Measurements from ENCODE around the gene DCDC2C. TPM values are rescaled to one million over a fixed set of nuclear protein-coding genes. Genes with fewer than 3 reads are reported as not detected.

DCDC2C gene
- total and polyA plus RNA-seq, 8 donors, result not detected

DNA sequence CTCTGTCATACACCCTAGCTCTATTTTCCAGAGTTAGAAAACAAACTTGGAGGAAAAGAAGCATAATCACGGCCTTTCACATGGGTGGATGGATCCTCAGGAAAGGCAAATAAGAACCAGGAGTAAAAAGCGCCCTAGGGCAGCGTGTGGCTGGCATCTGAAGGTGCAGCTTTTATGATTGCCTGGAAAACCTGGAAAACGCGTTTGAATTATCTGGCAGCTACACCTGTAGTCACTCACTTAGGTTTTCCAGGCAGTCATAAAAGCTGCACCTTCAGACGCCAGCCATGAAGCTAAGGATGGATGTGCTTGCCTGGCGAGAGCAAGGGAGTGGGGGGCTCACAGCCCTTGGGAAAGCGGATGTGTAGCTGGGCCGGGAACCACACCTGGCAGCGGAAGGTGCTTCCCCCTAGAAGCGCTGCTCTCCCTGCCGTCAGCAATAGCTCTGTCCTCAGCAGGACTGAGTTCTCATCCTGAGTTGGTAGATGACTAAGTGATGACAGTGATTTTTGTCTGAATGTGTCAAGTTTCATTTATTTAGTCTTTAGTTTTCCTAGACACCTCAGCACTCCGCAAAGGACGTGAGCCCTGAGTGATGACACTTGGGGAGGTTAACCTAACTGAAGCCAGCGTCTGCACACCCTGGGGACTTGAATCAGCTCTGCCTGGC is 82.0 kb downstream of the DCDC2C start:
- Histone ChIP-seq H3K4me3 (no peak overlapping the region), H3K27ac (no peak overlapping the region), H3K27me3 (no peaks in the 10 kb centered on the region), H3K36me3 (no peaks in the 10 kb centered on the region), H3K9me3 (no peaks in the 10 kb centered on the region), H3K4me1 (no peaks in the 10 kb centered on the region)
- TF ChIP-seq, protein P1, sequence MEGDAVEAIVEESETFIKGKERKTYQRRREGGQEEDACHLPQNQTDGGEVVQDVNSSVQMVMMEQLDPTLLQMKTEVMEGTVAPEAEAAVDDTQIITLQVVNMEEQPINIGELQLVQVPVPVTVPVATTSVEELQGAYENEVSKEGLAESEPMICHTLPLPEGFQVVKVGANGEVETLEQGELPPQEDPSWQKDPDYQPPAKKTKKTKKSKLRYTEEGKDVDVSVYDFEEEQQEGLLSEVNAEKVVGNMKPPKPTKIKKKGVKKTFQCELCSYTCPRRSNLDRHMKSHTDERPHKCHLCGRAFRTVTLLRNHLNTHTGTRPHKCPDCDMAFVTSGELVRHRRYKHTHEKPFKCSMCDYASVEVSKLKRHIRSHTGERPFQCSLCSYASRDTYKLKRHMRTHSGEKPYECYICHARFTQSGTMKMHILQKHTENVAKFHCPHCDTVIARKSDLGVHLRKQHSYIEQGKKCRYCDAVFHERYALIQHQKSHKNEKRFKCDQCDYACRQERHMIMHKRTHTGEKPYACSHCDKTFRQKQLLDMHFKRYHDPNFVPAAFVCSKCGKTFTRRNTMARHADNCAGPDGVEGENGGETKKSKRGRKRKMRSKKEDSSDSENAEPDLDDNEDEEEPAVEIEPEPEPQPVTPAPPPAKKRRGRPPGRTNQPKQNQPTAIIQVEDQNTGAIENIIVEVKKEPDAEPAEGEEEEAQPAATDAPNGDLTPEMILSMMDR (IDR thresholded peaks at IDR 0.05), result no peak
- ATAC-seq (no peak), DNase-seq (no peak)
- intact Hi-C loops (cut with DNase I), result no loop called here

DNA sequence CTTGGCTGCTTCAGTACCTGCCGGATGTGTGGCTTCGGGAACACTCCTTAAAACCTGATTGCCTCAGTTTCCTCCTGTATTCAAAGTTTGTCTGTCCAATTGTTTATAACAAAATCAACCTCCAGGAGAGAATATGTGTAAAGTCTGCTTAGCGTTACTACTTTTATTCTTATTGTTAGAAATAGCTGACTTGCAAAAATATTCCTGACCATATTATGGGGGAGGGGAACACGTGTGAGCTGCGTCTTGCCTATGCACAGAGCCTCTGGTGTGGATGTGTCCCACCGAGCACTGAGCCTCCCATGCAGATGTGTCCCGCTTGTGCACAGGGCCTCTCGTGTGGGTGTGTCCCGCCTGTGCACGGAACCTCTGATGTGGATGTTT is 82.5 kb downstream of the DCDC2C start:
- H3K4me1 ChIP-seq, result no peaks in the 10 kb centered on the region
- no peak for ATAC-seq
- no peak overlapping the region for H3K4me3 ChIP-seq
- no peak for DNase-seq
- TF ChIP-seq, protein P1 (IDR thresholded peaks at IDR 0.05), result no peak
- no peak overlapping the region for H3K27ac ChIP-seq
- no peaks in the 10 kb centered on the region for H3K36me3 ChIP-seq
- H3K27me3 ChIP-seq, result no peaks in the 10 kb centered on the region
- no peaks in the 10 kb centered on the region for H3K9me3 ChIP-seq
- intact Hi-C loops (cut with DNase I), result no loop called here

DNA sequence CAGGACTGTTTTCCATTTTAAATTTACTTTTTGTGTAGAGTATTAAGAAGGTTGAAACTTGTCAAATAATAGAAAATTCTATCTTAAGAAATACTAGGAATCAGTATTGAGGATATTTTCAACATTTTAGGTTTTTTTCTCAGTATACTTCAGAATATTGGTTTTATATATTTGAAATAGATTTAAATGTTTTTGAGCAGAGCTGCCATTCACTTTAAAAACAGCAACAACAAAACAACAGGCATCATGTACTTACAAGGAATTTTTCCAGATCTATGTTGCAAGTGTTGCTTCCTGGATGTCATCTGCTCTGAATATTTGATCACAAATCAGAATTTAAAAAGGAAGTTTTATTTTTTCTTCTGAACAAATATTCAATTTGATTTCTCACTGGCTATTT is 84.4 kb downstream of the DCDC2C start:
- Histone ChIP-seq H3K36me3 (no peaks in the 10 kb centered on the region), H3K4me3 (no peak overlapping the region), H3K27ac (no peak overlapping the region), H3K27me3 (no peaks in the 10 kb centered on the region), H3K4me1 (no peaks in the 10 kb centered on the region), H3K9me3 (no peaks in the 10 kb centered on the region)
- TF ChIP-seq, protein P1 (IDR thresholded peaks at IDR 0.05), result no peak
- ATAC-seq (no peak), DNase-seq (no peak)
- intact Hi-C loops (cut with DNase I), result no loop called here

- TF ChIP-seq, protein P1 (IDR thresholded peaks at IDR 0.05), result no peak
- no peak overlapping the region for H3K27ac ChIP-seq
- no peaks in the 10 kb centered on the region for H3K9me3 ChIP-seq
- no peaks in the 10 kb centered on the region for H3K27me3 ChIP-seq
- no peaks in the 10 kb centered on the region for H3K4me1 ChIP-seq
- intact Hi-C loops (cut with DNase I), result no loop called here
- H3K36me3 ChIP-seq, result no peaks in the 10 kb centered on the region
- DNase-seq (no peak), ATAC-seq (no peak)
- no peak overlapping the region for H3K4me3 ChIP-seq
These were observed 85.9 kb downstream of the DCDC2C start for GRCh38 chr2:3789256-3789655.

DNA sequence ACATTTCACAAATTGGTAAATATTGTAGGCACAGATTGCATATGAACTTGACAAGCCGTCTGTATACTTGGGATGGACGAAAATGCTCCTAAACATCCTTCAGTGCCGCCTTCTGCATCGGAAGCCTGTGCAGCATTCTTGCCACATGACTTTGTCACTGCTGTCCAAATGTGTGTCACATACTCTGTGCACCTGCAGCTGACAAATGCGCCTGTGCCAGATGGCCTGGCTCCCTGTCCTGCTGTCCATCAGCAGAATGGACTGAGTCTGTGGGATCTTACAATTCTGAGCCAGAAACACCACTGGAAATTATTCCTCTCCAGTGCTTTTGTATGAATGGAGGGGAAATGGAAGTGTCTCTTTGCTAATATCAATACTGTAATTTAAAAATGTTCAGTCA is 89.9 kb downstream of the DCDC2C start:
- no peaks in the 10 kb centered on the region for H3K4me1 ChIP-seq
- no peak for DNase-seq

More for the DNA sequence above, 89.9 kb downstream of the DCDC2C start:
- no peaks in the 10 kb centered on the region for H3K36me3 ChIP-seq
- H3K4me3 ChIP-seq, result no peak overlapping the region
- intact Hi-C loops (cut with DNase I), result no loop called here
- H3K9me3 ChIP-seq, result no peaks in the 10 kb centered on the region
- no peak for ATAC-seq
- H3K27ac ChIP-seq, result no peak overlapping the region
- no peaks in the 10 kb centered on the region for H3K27me3 ChIP-seq
- TF ChIP-seq, protein P1 (IDR thresholded peaks at IDR 0.05), result no peak

All from left lung (tissue), 10 donors.